HG03575 (cell line): ENCODE results near the gene SRP14.
A peak's percentile ranks its signal among the peaks of the same experiment; 100 is the strongest.
"Not testable (repeated sequence)": the region's sequence is repeated elsewhere in the genome, so short reads cannot be mapped to it uniquely, and the experiment has no call there.

Source experiments
- ATAC-seq: cut with Tn5 transposase; IDR thresholded peaks from one replicate; pipeline ENCODE4 v1.9.1; 2021; ENCODE audit not compliant: unreplicated experiment, insufficient number of reproducible peaks, low FRiP score; ENCODE audit errors: extremely low read depth

SRP14 gene

GRCh38 chr15:40038638-40039543 is at the start of gene SRP14:
SRP14 (minus strand) TSS chr15:40039181; CDS start chr15:40039116, 65 bp downstream.
- peak; percentile 71 for ATAC-seq

- no peak for ATAC-seq
Measured at GRCh38 chr15:40087991-40088928, 49.3 kb upstream of the SRP14 start.

GRCh38 chr15:40087068-40087810 is 48.3 kb upstream of the SRP14 start:
- ATAC-seq: no peak

- ATAC-seq: no peak
Measured at GRCh38 chr15:40085266-40085665, 46.3 kb upstream of the SRP14 start.

- ATAC-seq: no peak
Measured at GRCh38 chr15:40084650-40085049, 45.7 kb upstream of the SRP14 start.

GRCh38 chr15:40082195-40082883 is 43.4 kb upstream of the SRP14 start:
- ATAC-seq: no peak

- no peak for ATAC-seq
Measured at GRCh38 chr15:40081691-40082194, 42.8 kb upstream of the SRP14 start.

- no peak for ATAC-seq
Measured at GRCh38 chr15:40080847-40081246, 41.9 kb upstream of the SRP14 start.

- ATAC-seq: no peak
Measured at GRCh38 chr15:40080104-40080503, 41.1 kb upstream of the SRP14 start.

- ATAC-seq: no peak
Measured at GRCh38 chr15:40079456-40079855, 40.5 kb upstream of the SRP14 start.

GRCh38 chr15:40075298-40076044 is 36.5 kb upstream of the SRP14 start:
- no peak for ATAC-seq

GRCh38 chr15:40074656-40075055 is 35.7 kb upstream of the SRP14 start:
- not testable (repeated sequence) for ATAC-seq

- ATAC-seq: not testable (repeated sequence)
Measured at GRCh38 chr15:40073716-40074490, 34.9 kb upstream of the SRP14 start.

- ATAC-seq: no peak
Measured at GRCh38 chr15:40072216-40072990, 33.4 kb upstream of the SRP14 start.

- ATAC-seq: no peak
Measured at GRCh38 chr15:40070608-40071218, 31.7 kb upstream of the SRP14 start.

GRCh38 chr15:40070166-40070557 is 31.2 kb upstream of the SRP14 start:
- ATAC-seq: no peak
